ENCODE results near the gene SLC35G3. TPM values are rescaled to one million over a fixed set of nuclear protein-coding genes. Genes with fewer than 3 reads are reported as not detected.

Gene SLC35G3
- total and polyA plus RNA-seq, 9 donors: not detected

GRCh38 chr17:35148144-35148543 is 46.0 kb downstream of the SLC35G3 start:
- no peak for DNase-seq
- Histone ChIP-seq H3K4me1 (ENCODE audit: insufficient read depth) (no peaks in the 10 kb centered on the region), H3K9me3 (no peaks in the 10 kb centered on the region), H3K27me3 (no peaks in the 10 kb centered on the region), H3K27ac (no peak overlapping the region), H3K4me3 (no peak overlapping the region), H3K36me3 (no peaks in the 10 kb centered on the region)
- TF ChIP-seq EP300 (IDR thresholded peaks at IDR 0.05) (no peak), CTCF (IDR thresholded peaks at IDR 0.05) (no peak), POLR2A (IDR thresholded peaks at IDR 0.05) (no peak)
- intact Hi-C loops (cut with DNase I): no loop called here
- WGBS, 3 donors: 61 to 74% (median 73%) methylated on average over 9 of the region's 9 CpGs

DNA sequence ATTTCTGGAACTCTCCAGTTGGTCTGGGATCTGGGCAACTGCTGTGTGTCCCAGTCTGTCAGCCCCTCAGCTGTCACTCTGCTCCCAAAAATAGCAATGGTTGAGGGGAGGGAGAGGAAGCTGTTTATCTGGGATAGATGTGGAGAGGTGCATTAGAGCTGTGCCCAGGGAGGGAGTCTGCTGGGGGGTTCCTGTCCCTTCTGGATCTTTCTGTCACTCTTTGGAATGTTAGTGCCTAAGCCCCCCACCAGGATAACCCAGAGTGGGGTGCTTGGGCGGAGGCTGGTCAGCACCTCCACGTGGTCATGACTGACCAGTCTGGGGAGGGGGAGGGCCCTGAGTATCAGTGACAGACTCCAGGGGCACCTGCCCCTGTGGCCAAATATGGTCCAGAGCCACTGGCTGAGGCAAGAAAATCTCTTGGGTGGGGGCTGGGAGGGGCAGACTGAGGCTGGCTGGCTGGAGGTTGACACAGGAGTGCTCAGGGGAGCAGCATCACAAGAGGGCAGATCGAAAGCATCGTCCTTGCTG is 46.8 kb downstream of the SLC35G3 start, which contains the start of gene UNC45B:
Gene UNC45B, plus strand, starts transcription at position 443 of the 531 bp plus-strand sequence. CDS start 447 bp downstream, outside the sequence.
- H3K9me3 ChIP-seq: no peaks in the 10 kb centered on the region
- H3K27me3 ChIP-seq: no peaks in the 10 kb centered on the region
- TF ChIP-seq EP300 (IDR thresholded peaks at IDR 0.05) (no peak), CTCF (IDR thresholded peaks at IDR 0.05) (no peak), POLR2A (IDR thresholded peaks at IDR 0.05) (no peak)
- WGBS, 3 donors: 55 to 62% (median 57%) methylated on average over 4 of the region's 4 CpGs
- H3K4me1 ChIP-seq (ENCODE audit: insufficient read depth): peaks cover under 1% of the 10 kb centered on the region
- DNase-seq: no peak
- H3K27ac ChIP-seq: no peak within 1 kb of the TSS
- H3K4me3 ChIP-seq: no peak within 1 kb of the TSS
- H3K36me3 ChIP-seq: no peaks in the 10 kb centered on the region
- intact Hi-C loops (cut with DNase I): no loop called here

DNA sequence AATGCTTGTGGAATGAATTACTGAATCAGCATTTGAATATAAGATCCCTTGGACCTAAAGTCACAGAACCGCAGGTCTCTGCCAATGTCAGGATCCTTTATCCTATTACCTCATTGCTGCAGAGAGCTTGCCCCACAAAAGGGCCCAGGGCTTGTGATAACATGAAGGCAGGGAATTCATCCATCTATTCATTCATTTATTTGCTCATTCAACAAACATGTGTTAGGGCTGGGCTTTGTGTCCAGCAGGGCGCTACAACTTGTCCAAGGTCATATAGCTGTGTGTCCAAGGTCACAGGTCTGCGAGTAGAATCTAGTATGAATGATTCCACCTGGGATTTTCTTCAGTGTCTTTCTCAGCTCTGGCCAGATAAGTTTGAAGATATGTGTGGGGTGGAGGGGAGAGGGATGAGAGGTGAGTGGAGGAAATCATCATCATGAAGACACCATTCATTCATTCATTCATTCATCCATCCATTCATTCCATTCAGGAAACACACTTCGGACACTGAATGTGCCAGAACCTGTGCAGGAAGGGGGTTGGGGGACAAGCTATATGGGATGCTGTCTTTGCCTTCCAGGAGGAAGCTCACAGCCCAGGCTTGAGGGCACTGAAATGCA is 47.9 kb downstream of the SLC35G3 start:
- Histone ChIP-seq H3K9me3 (no peaks in the 10 kb centered on the region), H3K27me3 (no peaks in the 10 kb centered on the region), H3K4me1 (ENCODE audit: insufficient read depth) (peaks cover 2% of the 10 kb centered on the region), H3K36me3 (no peaks in the 10 kb centered on the region), H3K4me3 (no peak overlapping the region), H3K27ac (no peak overlapping the region)
- 28 to 44% (median 37%) methylated on average over 4 of the region's 4 CpGs for WGBS, 3 donors
- no peak for TF ChIP-seq POLR2A (IDR thresholded peaks at IDR 0.05)
- no peak for TF ChIP-seq EP300 (IDR thresholded peaks at IDR 0.05)
- no peak for TF ChIP-seq CTCF (IDR thresholded peaks at IDR 0.05)
- no peak for DNase-seq
- intact Hi-C loops (cut with DNase I): no loop called here

GRCh38 chr17:35144840-35145239 is 49.4 kb downstream of the SLC35G3 start:
- WGBS, 3 donors: 76 to 80% (median 77%) methylated on average over 4 of the region's 4 CpGs
- TF ChIP-seq POLR2A (IDR thresholded peaks at IDR 0.05) (no peak), EP300 (IDR thresholded peaks at IDR 0.05) (no peak), CTCF (IDR thresholded peaks at IDR 0.05) (no peak)
- Histone ChIP-seq H3K4me3 (no peak overlapping the region), H3K9me3 (no peaks in the 10 kb centered on the region), H3K4me1 (ENCODE audit: insufficient read depth) (peaks cover 7% of the 10 kb centered on the region), H3K36me3 (no peaks in the 10 kb centered on the region), H3K27me3 (no peaks in the 10 kb centered on the region), H3K27ac (no peak overlapping the region)
- intact Hi-C loops (cut with DNase I): no loop called here
- no peak for DNase-seq

Other genes with a start within 250 kb of the SLC35G3 start
- gene CCT6B, start 232.9 kb downstream of the SLC35G3 start, total RNA-seq: 1 to 10 TPM; 2.6 to 5.8 (median 3.9) TPM
- 1 to 10 TPM; 1.7 TPM for gene CCT6B, start 232.9 kb downstream of the SLC35G3 start, polyA plus RNA-seq
- gene ZNF830, start 232.9 kb downstream of the SLC35G3 start, total RNA-seq: 10 to 100 TPM; 13.2 to 23.1 (median 19.0) TPM
- 10 to 100 TPM; 15.6 to 29.0 TPM for gene ZNF830, start 232.9 kb downstream of the SLC35G3 start, polyA plus RNA-seq
- gene LIG3, start 213.9 kb downstream of the SLC35G3 start, total RNA-seq: 10 to 100 TPM; 21.0 to 63.2 (median 52.0) TPM
- 10 to 100 TPM; 10.9 to 33.1 TPM for gene LIG3, start 213.9 kb downstream of the SLC35G3 start, polyA plus RNA-seq
- 10 to 100 TPM; 10.4 to 23.9 (median 18.8) TPM for gene RFFL, start 130.7 kb downstream of the SLC35G3 start, total RNA-seq
- 1 to 10 TPM; 6.3 to 9.8 TPM for gene RFFL, start 130.7 kb downstream of the SLC35G3 start, polyA plus RNA-seq
- gene RAD51D, start 74.5 kb downstream of the SLC35G3 start, total RNA-seq: 10 to 100 TPM in 5 of 7 donors, 1 to 10 TPM in 2; 7.3 to 16.7 (median 11.5) TPM
- gene RAD51D, start 74.5 kb downstream of the SLC35G3 start, polyA plus RNA-seq: 1 to 10 TPM; 7.5 to 9.3 TPM
- gene FNDC8, start 72.8 kb downstream of the SLC35G3 start, total RNA-seq: not detected
- not detected for gene FNDC8, start 72.8 kb downstream of the SLC35G3 start, polyA plus RNA-seq
- gene NLE1, start 52.1 kb downstream of the SLC35G3 start, total RNA-seq: 10 to 100 TPM; 11.7 to 26.5 (median 22.2) TPM
- gene NLE1, start 52.1 kb downstream of the SLC35G3 start, polyA plus RNA-seq: 10 to 100 TPM; 10.6 to 12.2 TPM
- gene UNC45B, start 46.6 kb downstream of the SLC35G3 start, total RNA-seq: under 1 TPM in 3 of 7 donors, not detected in 4; 0.05 to 0.10 (median 0.05) TPM
- gene UNC45B, start 46.6 kb downstream of the SLC35G3 start, polyA plus RNA-seq: under 1 TPM; 0.05 to 0.10 TPM
- 10 to 100 TPM in 6 of 7 donors, 1 to 10 TPM in 1; 8.7 to 22.7 (median 17.9) TPM for gene SLFN5, start 48.7 kb upstream of the SLC35G3 start, total RNA-seq
- 10 to 100 TPM in 1 of 2 donors, 1 to 10 TPM in 1; 4.5 to 19.7 TPM for gene SLFN5, start 48.7 kb upstream of the SLC35G3 start, polyA plus RNA-seq
- gene SLFN11, start 179.2 kb upstream of the SLC35G3 start, total RNA-seq: 10 to 100 TPM; 27.7 to 75.0 (median 42.7) TPM
- gene SLFN11, start 179.2 kb upstream of the SLC35G3 start, polyA plus RNA-seq: 10 to 100 TPM in 1 of 2 donors, 1 to 10 TPM in 1; 9.6 to 36.0 TPM
- gene SLFN12, start 238.1 kb upstream of the SLC35G3 start, total RNA-seq: 10 to 100 TPM in 2 of 7 donors, 1 to 10 TPM in 5; 7.0 to 11.3 (median 7.8) TPM
- 10 to 100 TPM in 1 of 2 donors, 1 to 10 TPM in 1; 4.4 to 10.3 TPM for gene SLFN12, start 238.1 kb upstream of the SLC35G3 start, polyA plus RNA-seq